GM18861 (cell line): ENCODE measurements around the gene PTPRM.

Source experiments
- ATAC-seq: cut with Tn5 transposase; IDR thresholded peaks from one replicate; pipeline ENCODE4 v1.9.1; 2021; ENCODE audit not compliant: unreplicated experiment

Gene PTPRM

GRCh38 chr18:7626175-7626921, 59.2 kb downstream of the PTPRM start:
- no peak for ATAC-seq

GRCh38 chr18:7626922-7627440, 59.9 kb downstream of the PTPRM start:
- no peak for ATAC-seq

- ATAC-seq = no peak
These were observed 62.3 kb downstream of the PTPRM start for GRCh38 chr18:7629416-7629815.

GRCh38 chr18:7630731-7631442, 63.8 kb downstream of the PTPRM start:
- no peak for ATAC-seq

- no peak for ATAC-seq
These were observed 65.3 kb downstream of the PTPRM start for GRCh38 chr18:7632152-7633098.

- ATAC-seq = no peak
These were observed 66.1 kb downstream of the PTPRM start for GRCh38 chr18:7633171-7633570.

GRCh38 chr18:7635948-7636347, 68.8 kb downstream of the PTPRM start:
- ATAC-seq = no peak

- no peak for ATAC-seq
These were observed 70.2 kb downstream of the PTPRM start for GRCh38 chr18:7637269-7637668.

- ATAC-seq = no peak
These were observed 71.2 kb downstream of the PTPRM start for GRCh38 chr18:7638321-7638720.

- ATAC-seq = no peak
These were observed 74.7 kb downstream of the PTPRM start for GRCh38 chr18:7641813-7642212.

- ATAC-seq = no peak
These were observed 75.3 kb downstream of the PTPRM start for GRCh38 chr18:7642331-7642890.

GRCh38 chr18:7645756-7646155, 78.6 kb downstream of the PTPRM start:
- no peak for ATAC-seq

- no peak for ATAC-seq
These were observed 79.2 kb downstream of the PTPRM start for GRCh38 chr18:7646174-7646886.

GRCh38 chr18:7647500-7647899, 80.4 kb downstream of the PTPRM start:
- ATAC-seq = no peak

GRCh38 chr18:7657050-7657449, 89.9 kb downstream of the PTPRM start:
- no peak for ATAC-seq

- no peak for ATAC-seq
These were observed 90.8 kb downstream of the PTPRM start for GRCh38 chr18:7657937-7658336.

- ATAC-seq = no peak
These were observed 91.6 kb downstream of the PTPRM start for GRCh38 chr18:7658701-7659100.

GRCh38 chr18:7661207-7661606, 94.1 kb downstream of the PTPRM start:
- no peak for ATAC-seq

GRCh38 chr18:7662866-7663265, 95.8 kb downstream of the PTPRM start:
- no peak for ATAC-seq
